OCI-LY7 (cell line): ENCODE results near the gene THUMPD1. TPM values are rescaled to one million over a fixed set of nuclear protein-coding genes. Genes with fewer than 3 reads are reported as not detected.
A peak's percentile ranks its signal among the peaks of the same experiment; 100 is the strongest.

ENCODE experiments used
- Bru-seq: library from RNA; stranded (reverse); fragments of 400-500 nt; gene quantifications from one replicate; lab custom pipeline; 2021; lab: Mats Ljungman, UMichigan
- BruChase-seq, 2 experiments: library from RNA; stranded (reverse); fragments of 400-500 nt; gene quantifications; one replicate each; lab custom pipeline; 2021; lab: Mats Ljungman, UMichigan
- BruUV-seq: library from RNA; stranded (reverse); fragments of 400-500 nt; replicated peaks from 2 replicates; lab custom pipeline; 2021; lab: Mats Ljungman, UMichigan
- CTCF ChIA-PET: fragments of 300-600 bp; sonication (Branson Sonifier 250); formaldehyde crosslinking; loops from one replicate; lab custom pipeline; 2022; ENCODE audit warnings: antibody characterized with exemption; ENCODE audit not compliant: unreplicated experiment; lab: Charles Lee
- POLR2A ChIA-PET: fragments of 300-600 bp; sonication (Branson Sonifier 250); formaldehyde crosslinking; loops from one replicate; lab custom pipeline; 2022; ENCODE audit warnings: antibody characterized with exemption; lab: Charles Lee
- DNase-seq: peaks from one replicate; pipeline ENCODE4 v3.0.0-alpha.2; 2015; ENCODE audit warnings: low spot score
- H2AFZ ChIP-seq: fragments of 200-600 bp; sonication (generic), shearing (Covaris generic); 2 replicates; pipeline ENCODE4 v1.6.1; 2014; ENCODE audit warnings: mild to moderate bottlenecking, antibody characterized with exemption, low read length, moderate library complexity
- H3K27ac ChIP-seq: fragments of 200-600 bp; sonication (generic); 2 replicates; pipeline ENCODE4 v1.5.1; 2014; ENCODE audit warnings: mixed run types, low read depth, mild to moderate bottlenecking, moderate library complexity, low read length, inconsistent platforms; ENCODE audit not compliant: poor library complexity, severe bottlenecking
- H3K36me3 ChIP-seq: fragments of 200-600 bp; sonication (generic); 2 replicates; pipeline ENCODE4 v1.6.1; 2014; ENCODE audit warnings: mild to moderate bottlenecking, antibody characterized with exemption, low read length, moderate library complexity, mixed read lengths; ENCODE audit not compliant: insufficient read depth
- H3K4me1 ChIP-seq: fragments of 200-600 bp; sonication (generic); 2 replicates; pipeline ENCODE4 v1.5.1; 2014; ENCODE audit warnings: mild to moderate bottlenecking, low read length; ENCODE audit not compliant: insufficient read depth, poor library complexity, severe bottlenecking
- H3K4me2 ChIP-seq: fragments of 200-600 bp; sonication (generic); 2 replicates; pipeline ENCODE4 v1.6.1; 2014; ENCODE audit warnings: mild to moderate bottlenecking, low read length
- H3K4me3 ChIP-seq: fragments of 200-600 bp; sonication (generic); 2 replicates; pipeline ENCODE4 v1.5.1; 2014; ENCODE audit warnings: mild to moderate bottlenecking, low read depth, low read length; ENCODE audit not compliant: poor library complexity, severe bottlenecking
- H3K79me2 ChIP-seq: fragments of 200-600 bp; sonication (generic); 2 replicates; pipeline ENCODE4 v1.6.1; 2016; ENCODE audit warnings: low read depth, mild to moderate bottlenecking, low read length, moderate library complexity, mixed read lengths; ENCODE audit not compliant: insufficient read depth
- H3K9me2 ChIP-seq: fragments of 200-600 bp; sonication (generic); 2 replicates; pipeline ENCODE4 v1.6.1; 2016; ENCODE audit warnings: mild to moderate bottlenecking, low read length, mixed read lengths; ENCODE audit not compliant: insufficient read depth
- H3K9me3 ChIP-seq: fragments of 200-600 bp; sonication (generic); 2 replicates; pipeline ENCODE4 v1.6.1; 2014; ENCODE audit warnings: mild to moderate bottlenecking, mixed run types, low read length, mixed read lengths
- H4K20me1 ChIP-seq: fragments of 200-600 bp; sonication (generic); 2 replicates; pipeline ENCODE4 v1.6.1; 2014; ENCODE audit warnings: mild to moderate bottlenecking, antibody characterized with exemption, low read length, moderate library complexity, mixed read lengths; ENCODE audit not compliant: insufficient read depth
- CTCF ChIP-seq: fragments of 200-600 bp; sonication (generic); conservative IDR thresholded peaks from 2 replicates; pipeline ENCODE4 v1.5.1; 2014; ENCODE audit warnings: mild to moderate bottlenecking, antibody characterized with exemption, low read length, moderate library complexity, mixed read lengths
- EZH2phosphoT487 ChIP-seq: fragments of 200-600 bp; sonication (generic); IDR thresholded peaks from 2 replicates; pipeline ENCODE4 v1.6.1; 2018; ENCODE audit warnings: low read depth, borderline replicate concordance, mild to moderate bottlenecking, mixed run types, antibody characterized with exemption, low read length, moderate library complexity, mixed read lengths
- intact Hi-C: fragments of 100-400 bp; cut with micrococcal nuclease; formaldehyde crosslinking; loops from one replicate; pipeline ENCODE4 v1.10.0; 2022; ENCODE audit not compliant: unreplicated experiment
- long read RNA-seq: library from polyadenylated mRNA; stranded (forward); transcript quantifications from one replicate; pipeline ENCODE4 v2.0.0, GENCODE V29; 2022
- total RNA-seq, 2 experiments: library from RNA; depleted of rRNA in 1 of 2; stranded (reverse); fragments of >200 nt in 1 of 2; shearing (Covaris generic) in 1 of 2; gene quantifications; 2 replicates each; pipeline ENCODE4 v1.2.3, GENCODE V29; 2014 to 2022

Gene THUMPD1
- total RNA-seq (2014; rRNA removed; shearing (Covaris generic)) = 45.4 and 48.2 TPM in 2 replicates
- total RNA-seq (2022) = 47.4 and 48.3 TPM in 2 replicates
- Bru-seq, nascent RNA = percentile 95 among the genes with signal in this experiment
- BruChase-seq, experiment 1, labeled RNA remaining after a 6-hour chase = percentile 82 among the genes with signal in this experiment
- BruChase-seq, experiment 2, labeled RNA remaining after a 2-hour chase = percentile 99 among the genes with signal in this experiment
- long read RNA-seq, full-length matches to known transcripts = 89 of 105 reads
- long read RNA-seq, partial matches to known transcripts = 0 of 105 reads
- long read RNA-seq, other reads (novel, unspliced or antisense) = 16 of 105 reads

GRCh38 chr16:20741554-20742285 lies at the start of gene THUMPD1:
TSS of gene THUMPD1 (minus strand) at chr16:20741818. CDS start at chr16:20741739, 79 bp downstream.
- BruUV-seq = no TSS peak
- POLR2A ChIA-PET = interaction anchor here (1.0 kb wide), 2 partner anchors 10 to 13 kb away, joined by 3 to 4 read pairs; no protein-coding TSS in a partner anchor
- Histone ChIP-seq H3K9me3 (no peaks in the 10 kb centered on the region), H3K4me3 (peak within 1 kb of the TSS; percentile 92), H2AFZ (peak within 1 kb of the TSS; percentile 59), H3K4me1 (peaks cover 13% of the 10 kb centered on the region), H3K9me2 (no peaks in the 10 kb centered on the region), H3K36me3 (peaks cover 39% of the 10 kb centered on the region), H3K4me2 (peak within 1 kb of the TSS; percentile 92), H3K79me2 (peaks cover 39% of the 10 kb centered on the region), H3K27ac (peak within 1 kb of the TSS; percentile 75), H4K20me1 (peaks cover 18% of the 10 kb centered on the region)
- DNase-seq = peak; percentile 96
- CTCF ChIA-PET = interaction anchor here (0.6 kb wide), 1 partner anchor 132 kb away, joined by 10 read pairs; no protein-coding TSS in a partner anchor
- TF ChIP-seq CTCF (peak; percentile 40), EZH2phosphoT487 (no peak)
- intact Hi-C loops = loop anchor here (1.0 kb wide), 1 partner anchor 65 kb away; the partner anchor contains the start of genes ERI2 and REXO5

GRCh38 chr16:20789130-20789529 lies 47.5 kb upstream of the THUMPD1 start:
- no peak overlapping the region for H3K27ac ChIP-seq
- POLR2A ChIA-PET = no interaction called here
- H2AFZ ChIP-seq = no peak overlapping the region
- H3K4me3 ChIP-seq = no peak overlapping the region
- no peaks in the 10 kb centered on the region for H3K4me1 ChIP-seq
- intact Hi-C loops = no loop called here
- no peaks in the 10 kb centered on the region for H3K9me3 ChIP-seq
- no peaks in the 10 kb centered on the region for H3K79me2 ChIP-seq
- no peak for DNase-seq
- BruUV-seq = no TSS peak
- CTCF ChIA-PET = no interaction called here
- TF ChIP-seq EZH2phosphoT487 (no peak), CTCF (no peak)
- H3K9me2 ChIP-seq = no peaks in the 10 kb centered on the region
- no peaks in the 10 kb centered on the region for H3K36me3 ChIP-seq
- no peak overlapping the region for H3K4me2 ChIP-seq
- no peaks in the 10 kb centered on the region for H4K20me1 ChIP-seq
